ENCODE data around the gene TMEM80.

DNA sequence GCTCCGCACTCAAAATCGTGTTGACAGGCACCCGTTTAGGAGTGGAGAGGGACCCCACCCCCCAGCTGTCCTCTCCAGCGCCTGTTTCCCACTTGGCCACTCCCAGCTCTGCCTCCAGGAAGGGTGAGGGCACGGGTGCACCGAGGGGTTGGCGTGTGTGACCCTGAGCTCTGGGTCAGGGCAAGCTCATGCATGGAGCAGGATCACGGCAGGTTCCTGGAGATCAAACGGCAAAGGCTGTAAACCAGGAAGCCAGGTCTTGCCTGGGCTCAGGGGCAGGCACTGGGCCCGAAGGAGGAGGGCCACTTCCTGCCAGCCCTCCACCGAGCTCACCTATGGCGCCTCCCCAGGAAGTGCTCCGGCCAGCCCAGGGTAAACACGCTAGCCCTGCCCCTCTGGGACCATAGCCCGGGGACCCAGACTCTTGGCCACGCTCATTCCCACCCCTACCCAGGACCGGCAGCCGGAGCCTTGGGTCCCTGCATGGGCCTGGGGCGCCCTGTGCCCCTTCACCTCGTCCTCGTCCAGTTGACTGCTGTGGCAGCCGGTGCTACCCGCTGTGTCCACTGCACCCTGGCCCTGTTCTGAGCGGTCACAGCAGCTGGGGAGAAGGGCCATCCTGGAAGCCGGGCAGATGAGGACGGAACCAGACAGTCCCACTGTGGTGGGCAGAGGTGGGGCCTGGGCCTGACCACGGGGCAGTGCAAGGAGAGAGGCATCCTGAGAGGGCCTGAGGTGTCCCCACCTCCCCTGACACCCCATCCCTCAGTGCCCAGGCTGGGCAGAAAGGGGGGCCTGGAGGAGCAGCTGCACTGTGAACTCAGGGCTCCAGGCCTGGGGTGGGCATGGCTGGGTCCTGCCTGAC is 9.4 kb downstream of the TMEM80 start:
- TF ChIP-seq EZH2phosphoT487 (IDR thresholded peaks at IDR 0.05; ENCODE audit: borderline replicate concordance, low read length): no peak
- TF ChIP-seq, protein P1, sequence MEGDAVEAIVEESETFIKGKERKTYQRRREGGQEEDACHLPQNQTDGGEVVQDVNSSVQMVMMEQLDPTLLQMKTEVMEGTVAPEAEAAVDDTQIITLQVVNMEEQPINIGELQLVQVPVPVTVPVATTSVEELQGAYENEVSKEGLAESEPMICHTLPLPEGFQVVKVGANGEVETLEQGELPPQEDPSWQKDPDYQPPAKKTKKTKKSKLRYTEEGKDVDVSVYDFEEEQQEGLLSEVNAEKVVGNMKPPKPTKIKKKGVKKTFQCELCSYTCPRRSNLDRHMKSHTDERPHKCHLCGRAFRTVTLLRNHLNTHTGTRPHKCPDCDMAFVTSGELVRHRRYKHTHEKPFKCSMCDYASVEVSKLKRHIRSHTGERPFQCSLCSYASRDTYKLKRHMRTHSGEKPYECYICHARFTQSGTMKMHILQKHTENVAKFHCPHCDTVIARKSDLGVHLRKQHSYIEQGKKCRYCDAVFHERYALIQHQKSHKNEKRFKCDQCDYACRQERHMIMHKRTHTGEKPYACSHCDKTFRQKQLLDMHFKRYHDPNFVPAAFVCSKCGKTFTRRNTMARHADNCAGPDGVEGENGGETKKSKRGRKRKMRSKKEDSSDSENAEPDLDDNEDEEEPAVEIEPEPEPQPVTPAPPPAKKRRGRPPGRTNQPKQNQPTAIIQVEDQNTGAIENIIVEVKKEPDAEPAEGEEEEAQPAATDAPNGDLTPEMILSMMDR (conservative IDR thresholded peaks at IDR 0.05; ENCODE audit: low read depth, low read length): no peak

All from PC-3 (cell line).